K562 (cell line): Measurements from ENCODE around the gene SNX20. TPM values are rescaled to one million over a fixed set of nuclear protein-coding genes. Genes with fewer than 3 reads are reported as not detected.

Source experiments
- BRD4 ChIP-seq: fragments of 200-600 bp; sonication (generic); IDR thresholded peaks from 2 replicates; pipeline ENCODE4 v1.6.1; 2017; ENCODE audit warnings: inconsistent platforms
- HNRNPH1 ChIP-seq: fragments of 200-400 bp; formaldehyde crosslinking; optimal IDR thresholded peaks from 2 replicates; pipeline ENCODE3; 2017; ENCODE audit warnings: low read depth, mild to moderate bottlenecking, low read length, moderate library complexity
- polyA plus RNA-seq, 8 experiments: library from polyadenylated mRNA; depleted of rRNA in 4 of 8; stranded (reverse) in 5 of 8; unstranded in 3 of 8; fragments of >200 nt; fragmentation: Nextera tagmentation in 2 of 8; fragmentation: Illumina TruSeq in 1 of 8; extraction: Ambion mirVana in 2 of 8; extraction: Trizol in 1 of 8; gene quantifications; 2 replicates each; pipeline versions ENCODE4 v1.2.1 to v1.2.3, GENCODE V29; 2011 to 2014; ENCODE audit warnings: inconsistent platforms in 1 of 8, missing spikeins in 1 of 8
- total RNA-seq, 7 experiments: library from RNA; depleted of rRNA in 6 of 7; stranded (reverse); fragments of >200 nt in 6 of 7; fragmentation: Illumina TruSeq in 2 of 7; extraction: Trizol in 2 of 7; gene quantifications; 2 replicates each; pipeline versions ENCODE4 v1.2.1 to v1.2.3, GENCODE V29; 2011 to 2021; ENCODE audit warnings: low replicate concordance in 1 of 7
- TF ChIP-seq, protein P1 (sequence below): fragments of 250-450 bp; sonication (Bioruptor Pico); IDR thresholded peaks from 2 replicates; pipeline ENCODE4 v1.4.0; 2020; ENCODE audit warnings: mild to moderate bottlenecking, moderate library complexity, borderline replicate concordance
- TF ChIP-seq, protein P2 (sequence below): sonication (generic); formaldehyde crosslinking; IDR thresholded peaks from 2 replicates; pipeline ENCODE4 v1.8.1; 2022; ENCODE audit warnings: missing genetic modification reagents
- TF ChIP-seq, protein P3 (sequence below): fragments of 450-650 bp; formaldehyde crosslinking; conservative IDR thresholded peaks from 2 replicates; pipeline ENCODE4 v1.4.0; 2022; ENCODE audit warnings: mild to moderate bottlenecking, missing genetic modification characterization
- TF ChIP-seq, protein P4 (sequence below): sonication (generic); IDR thresholded peaks from 2 replicates; pipeline ENCODE4 v1.6.1; 2016
- TF ChIP-seq, protein P5 (sequence below): fragments of 450-650 bp; IDR thresholded peaks from 2 replicates; pipeline ENCODE4 v1.6.1; 2017; ENCODE audit warnings: antibody characterized with exemption, mild to moderate bottlenecking

The SNX20 gene
- total and polyA plus RNA-seq, 9 of the 15 experiments (the other 6 are each of a cell fraction or from before 2014, with no cell fraction given): 0.04 to 0.07 TPM; not detected in 7

DNA sequence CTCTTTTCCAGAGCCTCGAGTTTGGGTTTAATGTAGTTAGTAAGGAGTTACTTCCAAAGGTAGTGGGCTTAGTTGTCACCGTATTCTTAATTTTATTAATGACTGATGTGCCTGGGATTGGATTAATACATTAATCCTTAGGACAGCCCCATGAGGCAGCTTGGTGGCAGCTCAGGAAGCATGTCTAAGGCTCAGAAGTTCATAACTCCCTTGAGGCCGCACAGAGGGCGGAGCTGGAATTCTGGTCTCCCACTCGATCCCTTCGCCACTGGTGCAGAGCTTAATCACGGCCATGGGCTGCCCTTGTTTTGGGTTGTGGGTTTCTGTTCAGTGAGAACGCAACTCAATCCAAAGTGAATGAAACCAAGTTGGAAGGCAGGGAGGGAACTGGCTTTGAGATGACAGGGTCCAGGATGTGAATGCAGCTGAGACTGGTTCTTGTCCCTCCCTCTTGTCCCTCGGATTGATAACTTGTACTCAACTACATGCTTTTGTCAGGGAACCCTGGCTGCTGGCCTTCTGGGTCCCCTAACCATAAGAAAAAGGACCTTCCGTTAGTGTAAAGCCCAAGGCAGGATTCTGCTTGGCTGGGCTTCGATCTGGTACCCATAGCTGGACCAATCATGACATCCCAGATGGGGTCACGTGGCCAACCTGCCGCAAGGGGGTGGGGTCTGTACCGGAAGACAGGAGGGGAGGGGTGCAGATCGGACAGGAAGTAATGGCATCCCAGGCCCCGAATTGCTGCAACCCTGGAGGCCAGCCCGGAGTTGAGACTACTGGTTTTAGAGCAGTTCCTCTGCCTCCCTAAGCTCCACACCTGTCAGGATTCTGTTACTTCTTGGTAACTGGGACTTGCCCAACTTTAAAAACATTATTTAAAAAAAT is 45.4 kb downstream of the SNX20 start (continued):
- TF ChIP-seq, protein P1, sequence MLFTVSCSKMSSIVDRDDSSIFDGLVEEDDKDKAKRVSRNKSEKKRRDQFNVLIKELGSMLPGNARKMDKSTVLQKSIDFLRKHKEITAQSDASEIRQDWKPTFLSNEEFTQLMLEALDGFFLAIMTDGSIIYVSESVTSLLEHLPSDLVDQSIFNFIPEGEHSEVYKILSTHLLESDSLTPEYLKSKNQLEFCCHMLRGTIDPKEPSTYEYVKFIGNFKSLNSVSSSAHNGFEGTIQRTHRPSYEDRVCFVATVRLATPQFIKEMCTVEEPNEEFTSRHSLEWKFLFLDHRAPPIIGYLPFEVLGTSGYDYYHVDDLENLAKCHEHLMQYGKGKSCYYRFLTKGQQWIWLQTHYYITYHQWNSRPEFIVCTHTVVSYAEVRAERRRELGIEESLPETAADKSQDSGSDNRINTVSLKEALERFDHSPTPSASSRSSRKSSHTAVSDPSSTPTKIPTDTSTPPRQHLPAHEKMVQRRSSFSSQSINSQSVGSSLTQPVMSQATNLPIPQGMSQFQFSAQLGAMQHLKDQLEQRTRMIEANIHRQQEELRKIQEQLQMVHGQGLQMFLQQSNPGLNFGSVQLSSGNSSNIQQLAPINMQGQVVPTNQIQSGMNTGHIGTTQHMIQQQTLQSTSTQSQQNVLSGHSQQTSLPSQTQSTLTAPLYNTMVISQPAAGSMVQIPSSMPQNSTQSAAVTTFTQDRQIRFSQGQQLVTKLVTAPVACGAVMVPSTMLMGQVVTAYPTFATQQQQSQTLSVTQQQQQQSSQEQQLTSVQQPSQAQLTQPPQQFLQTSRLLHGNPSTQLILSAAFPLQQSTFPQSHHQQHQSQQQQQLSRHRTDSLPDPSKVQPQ (CRISPR knock-in tag): no peak
- TF ChIP-seq, protein P2, sequence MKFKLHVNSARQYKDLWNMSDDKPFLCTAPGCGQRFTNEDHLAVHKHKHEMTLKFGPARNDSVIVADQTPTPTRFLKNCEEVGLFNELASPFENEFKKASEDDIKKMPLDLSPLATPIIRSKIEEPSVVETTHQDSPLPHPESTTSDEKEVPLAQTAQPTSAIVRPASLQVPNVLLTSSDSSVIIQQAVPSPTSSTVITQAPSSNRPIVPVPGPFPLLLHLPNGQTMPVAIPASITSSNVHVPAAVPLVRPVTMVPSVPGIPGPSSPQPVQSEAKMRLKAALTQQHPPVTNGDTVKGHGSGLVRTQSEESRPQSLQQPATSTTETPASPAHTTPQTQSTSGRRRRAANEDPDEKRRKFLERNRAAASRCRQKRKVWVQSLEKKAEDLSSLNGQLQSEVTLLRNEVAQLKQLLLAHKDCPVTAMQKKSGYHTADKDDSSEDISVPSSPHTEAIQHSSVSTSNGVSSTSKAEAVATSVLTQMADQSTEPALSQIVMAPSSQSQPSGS: no peak
- TF ChIP-seq BRD4 (no peak), HNRNPH1 (no peak)
- TF ChIP-seq, protein P3, sequence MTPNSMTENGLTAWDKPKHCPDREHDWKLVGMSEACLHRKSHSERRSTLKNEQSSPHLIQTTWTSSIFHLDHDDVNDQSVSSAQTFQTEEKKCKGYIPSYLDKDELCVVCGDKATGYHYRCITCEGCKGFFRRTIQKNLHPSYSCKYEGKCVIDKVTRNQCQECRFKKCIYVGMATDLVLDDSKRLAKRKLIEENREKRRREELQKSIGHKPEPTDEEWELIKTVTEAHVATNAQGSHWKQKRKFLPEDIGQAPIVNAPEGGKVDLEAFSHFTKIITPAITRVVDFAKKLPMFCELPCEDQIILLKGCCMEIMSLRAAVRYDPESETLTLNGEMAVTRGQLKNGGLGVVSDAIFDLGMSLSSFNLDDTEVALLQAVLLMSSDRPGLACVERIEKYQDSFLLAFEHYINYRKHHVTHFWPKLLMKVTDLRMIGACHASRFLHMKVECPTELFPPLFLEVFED (CRISPR knock-in tag): no peak
- TF ChIP-seq, protein P4, sequence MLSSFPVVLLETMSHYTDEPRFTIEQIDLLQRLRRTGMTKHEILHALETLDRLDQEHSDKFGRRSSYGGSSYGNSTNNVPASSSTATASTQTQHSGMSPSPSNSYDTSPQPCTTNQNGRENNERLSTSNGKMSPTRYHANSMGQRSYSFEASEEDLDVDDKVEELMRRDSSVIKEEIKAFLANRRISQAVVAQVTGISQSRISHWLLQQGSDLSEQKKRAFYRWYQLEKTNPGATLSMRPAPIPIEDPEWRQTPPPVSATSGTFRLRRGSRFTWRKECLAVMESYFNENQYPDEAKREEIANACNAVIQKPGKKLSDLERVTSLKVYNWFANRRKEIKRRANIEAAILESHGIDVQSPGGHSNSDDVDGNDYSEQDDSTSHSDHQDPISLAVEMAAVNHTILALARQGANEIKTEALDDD: no peak
- TF ChIP-seq, protein P5, sequence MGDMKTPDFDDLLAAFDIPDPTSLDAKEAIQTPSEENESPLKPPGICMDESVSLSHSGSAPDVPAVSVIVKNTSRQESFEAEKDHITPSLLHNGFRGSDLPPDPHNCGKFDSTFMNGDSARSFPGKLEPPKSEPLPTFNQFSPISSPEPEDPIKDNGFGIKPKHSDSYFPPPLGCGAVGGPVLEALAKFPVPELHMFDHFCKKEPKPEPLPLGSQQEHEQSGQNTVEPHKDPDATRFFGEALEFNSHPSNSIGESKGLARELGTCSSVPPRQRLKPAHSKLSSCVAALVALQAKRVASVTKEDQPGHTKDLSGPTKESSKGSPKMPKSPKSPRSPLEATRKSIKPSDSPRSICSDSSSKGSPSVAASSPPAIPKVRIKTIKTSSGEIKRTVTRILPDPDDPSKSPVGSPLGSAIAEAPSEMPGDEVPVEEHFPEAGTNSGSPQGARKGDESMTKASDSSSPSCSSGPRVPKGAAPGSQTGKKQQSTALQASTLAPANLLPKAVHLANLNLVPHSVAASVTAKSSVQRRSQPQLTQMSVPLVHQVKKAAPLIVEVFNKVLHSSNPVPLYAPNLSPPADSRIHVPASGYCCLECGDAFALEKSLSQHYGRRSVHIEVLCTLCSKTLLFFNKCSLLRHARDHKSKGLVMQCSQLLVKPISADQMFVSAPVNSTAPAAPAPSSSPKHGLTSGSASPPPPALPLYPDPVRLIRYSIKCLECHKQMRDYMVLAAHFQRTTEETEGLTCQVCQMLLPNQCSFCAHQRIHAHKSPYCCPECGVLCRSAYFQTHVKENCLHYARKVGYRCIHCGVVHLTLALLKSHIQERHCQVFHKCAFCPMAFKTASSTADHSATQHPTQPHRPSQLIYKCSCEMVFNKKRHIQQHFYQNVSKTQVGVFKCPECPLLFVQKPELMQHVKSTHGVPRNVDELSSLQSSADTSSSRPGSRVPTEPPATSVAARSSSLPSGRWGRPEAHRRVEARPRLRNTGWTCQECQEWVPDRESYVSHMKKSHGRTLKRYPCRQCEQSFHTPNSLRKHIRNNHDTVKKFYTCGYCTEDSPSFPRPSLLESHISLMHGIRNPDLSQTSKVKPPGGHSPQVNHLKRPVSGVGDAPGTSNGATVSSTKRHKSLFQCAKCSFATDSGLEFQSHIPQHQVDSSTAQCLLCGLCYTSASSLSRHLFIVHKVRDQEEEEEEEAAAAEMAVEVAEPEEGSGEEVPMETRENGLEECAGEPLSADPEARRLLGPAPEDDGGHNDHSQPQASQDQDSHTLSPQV: no peak
- TF ChIP-seq, all 486 proteins: peak for 16
